HepG2 (cell line): Measurements from ENCODE around the gene RPL11. TPM values are rescaled to one million over a fixed set of nuclear protein-coding genes. Genes with fewer than 3 reads are reported as not detected.

ENCODE experiments used
- ERF ChIP-seq: IDR thresholded peaks from 2 replicates; pipeline ENCODE4 v1.6.1; 2018; ENCODE audit warnings: missing biosample characterization, missing genetic modification reagents
- ETV5 ChIP-seq: IDR thresholded peaks from 2 replicates; pipeline ENCODE4 v1.6.1; 2018; ENCODE audit warnings: missing biosample characterization, missing genetic modification reagents, inconsistent platforms, borderline replicate concordance
- GATA4 ChIP-seq: sonication (generic); IDR thresholded peaks from 2 replicates; pipeline ENCODE4 v1.6.1; 2016; ENCODE audit warnings: antibody characterized with exemption, low read depth, borderline replicate concordance
- NFKBIZ ChIP-seq: IDR thresholded peaks from 2 replicates; pipeline ENCODE4 v1.6.1; 2018; ENCODE audit warnings: missing genetic modification reagents, missing compliant biosample characterization
- SAP130 ChIP-seq: IDR thresholded peaks from 2 replicates; pipeline ENCODE4 v1.6.1; 2016; ENCODE audit warnings: low read depth
- SP5 ChIP-seq: IDR thresholded peaks from 2 replicates; pipeline ENCODE4 v1.6.1; 2016; ENCODE audit warnings: low read depth, borderline replicate concordance
- SPEN ChIP-seq: sonication (generic); formaldehyde crosslinking; IDR thresholded peaks from 2 replicates; pipeline ENCODE4 v1.5.1; 2020; ENCODE audit warnings: low read depth, mild to moderate bottlenecking, missing genetic modification reagents
- SRSF1 ChIP-seq: fragments of 200-400 bp; formaldehyde crosslinking; optimal IDR thresholded peaks from 2 replicates; pipeline ENCODE3; 2017; ENCODE audit warnings: mild to moderate bottlenecking, low read depth, low read length, moderate library complexity
- STAT5B ChIP-seq: sonication (generic); formaldehyde crosslinking; IDR thresholded peaks from 2 replicates; pipeline ENCODE4 v1.4.0; 2020; ENCODE audit warnings: missing genetic modification reagents
- TCF12 ChIP-seq, 2 experiments: fragments of 450-650 bp in 1 of 2; sonication (generic) in 1 of 2; formaldehyde crosslinking in 1 of 2; IDR thresholded peaks; 2 replicates each; pipeline versions ENCODE4 v1.6.1 to v1.8.0; 2017 to 2022; ENCODE audit warnings: antibody characterized with exemption in 1 of 2, mild to moderate bottlenecking in 1 of 2, missing genetic modification reagents in 1 of 2, moderate library complexity in 1 of 2
- ZNF160 ChIP-seq: sonication (generic); formaldehyde crosslinking; IDR thresholded peaks from 2 replicates; pipeline ENCODE4 v1.8.0; 2022; ENCODE audit warnings: mild to moderate bottlenecking, inconsistent platforms, missing genetic modification reagents
- ZNF225 ChIP-seq: sonication (generic); formaldehyde crosslinking; IDR thresholded peaks from 2 replicates; pipeline ENCODE4 v1.4.0; 2020; ENCODE audit warnings: mild to moderate bottlenecking, missing genetic modification reagents
- ZNF614 ChIP-seq: IDR thresholded peaks from 2 replicates; pipeline ENCODE4 v1.6.1; 2018; ENCODE audit warnings: missing biosample characterization, missing genetic modification reagents, inconsistent platforms, borderline replicate concordance
- ZSCAN22 ChIP-seq: sonication (generic); formaldehyde crosslinking; IDR thresholded peaks from 2 replicates; pipeline ENCODE4 v1.4.0; 2020; ENCODE audit warnings: mild to moderate bottlenecking, missing genetic modification reagents
- polyA plus RNA-seq, 8 experiments: library from polyadenylated mRNA; depleted of rRNA in 3 of 8; stranded (reverse) in 7 of 8; unstranded in 1 of 8; fragments of >200 nt; fragmentation: Illumina TruSeq in 4 of 8; extraction: Trizol in 4 of 8; gene quantifications; 2 replicates each; pipeline versions ENCODE4 v1.2.1 to v1.2.3, GENCODE V29; 2011 to 2016; ENCODE audit warnings: low read depth in 4 of 8, missing spikeins in 1 of 8, mixed read lengths in 1 of 8; ENCODE audit not compliant: insufficient read depth in 1 of 8
- total RNA-seq, 5 experiments: library from RNA; depleted of rRNA; stranded (reverse); fragments of >200 nt; fragmentation: Illumina TruSeq; extraction: Trizol; gene quantifications; 2 replicates each; pipeline ENCODE4 v1.2.3, GENCODE V29; 2016; ENCODE audit warnings: low read depth in 1 of 5
- TF ChIP-seq, protein P1 (sequence below): sonication (generic); formaldehyde crosslinking; IDR thresholded peaks from 2 replicates; pipeline ENCODE4 v1.4.0; 2020; ENCODE audit warnings: missing genetic modification reagents
- TF ChIP-seq, protein P2 (sequence below): sonication (generic); formaldehyde crosslinking; IDR thresholded peaks from 2 replicates; pipeline ENCODE4 v1.8.1; 2023; ENCODE audit warnings: mild to moderate bottlenecking, moderate library complexity, missing genetic modification reagents
- TF ChIP-seq, protein P3 (sequence below): IDR thresholded peaks from 2 replicates; pipeline ENCODE4 v1.4.0; 2020; ENCODE audit warnings: mild to moderate bottlenecking, missing genetic modification reagents
- TF ChIP-seq, protein P4 (sequence below): sonication (generic); formaldehyde crosslinking; IDR thresholded peaks from 2 replicates; pipeline ENCODE4 v1.4.0; 2020; ENCODE audit warnings: missing genetic modification reagents
- TF ChIP-seq, protein P5 (sequence below): IDR thresholded peaks from 2 replicates; pipeline ENCODE4 v1.6.1; 2016; ENCODE audit warnings: low read depth, borderline replicate concordance

The RPL11 gene
- total and polyA plus RNA-seq, 2 of the 13 experiments (the other 11 are each of a cell fraction or from before 2014, with no cell fraction given) = 1,682 to 2,010 TPM

DNA sequence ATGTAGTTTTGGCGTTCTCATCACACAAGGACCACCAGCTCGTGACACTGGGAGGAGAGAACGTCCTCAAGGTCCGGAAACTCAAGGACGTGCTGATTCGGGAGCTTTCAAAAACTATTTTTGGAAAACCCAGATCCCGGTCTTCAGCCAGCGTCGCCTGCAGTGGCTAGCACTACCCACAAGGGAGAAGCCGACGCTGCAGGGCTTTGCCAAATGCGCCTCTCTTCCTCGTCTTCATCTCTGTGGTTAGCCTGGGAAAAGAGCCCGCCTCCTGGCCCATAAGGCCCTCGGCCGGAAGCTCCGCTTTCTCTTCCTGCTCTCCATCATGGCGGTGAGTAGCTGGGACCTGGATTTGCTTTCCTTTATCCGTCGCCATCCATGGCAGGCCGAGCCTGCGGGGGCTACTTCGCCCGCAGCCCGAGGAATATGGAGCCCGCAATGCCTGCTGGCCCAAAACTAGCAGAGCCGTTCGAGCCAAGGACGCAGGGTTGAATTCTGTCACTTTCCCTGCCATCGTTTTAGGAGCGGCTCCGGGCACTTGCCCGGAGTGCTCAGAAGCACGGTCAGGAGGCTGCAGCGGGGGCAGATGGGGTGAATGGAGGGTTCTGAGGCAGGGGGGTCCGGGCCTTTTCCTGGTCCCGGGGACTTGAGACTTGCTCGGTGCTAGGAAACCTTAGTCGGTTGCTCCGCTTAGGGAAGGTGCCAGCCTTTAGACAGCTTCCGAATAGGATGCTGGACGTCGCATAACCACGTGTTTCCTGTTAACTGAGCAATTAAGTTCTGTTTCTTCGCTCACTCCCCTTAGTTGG lies at the start of gene RPL11 (continued):
- TF ChIP-seq, protein P1, sequence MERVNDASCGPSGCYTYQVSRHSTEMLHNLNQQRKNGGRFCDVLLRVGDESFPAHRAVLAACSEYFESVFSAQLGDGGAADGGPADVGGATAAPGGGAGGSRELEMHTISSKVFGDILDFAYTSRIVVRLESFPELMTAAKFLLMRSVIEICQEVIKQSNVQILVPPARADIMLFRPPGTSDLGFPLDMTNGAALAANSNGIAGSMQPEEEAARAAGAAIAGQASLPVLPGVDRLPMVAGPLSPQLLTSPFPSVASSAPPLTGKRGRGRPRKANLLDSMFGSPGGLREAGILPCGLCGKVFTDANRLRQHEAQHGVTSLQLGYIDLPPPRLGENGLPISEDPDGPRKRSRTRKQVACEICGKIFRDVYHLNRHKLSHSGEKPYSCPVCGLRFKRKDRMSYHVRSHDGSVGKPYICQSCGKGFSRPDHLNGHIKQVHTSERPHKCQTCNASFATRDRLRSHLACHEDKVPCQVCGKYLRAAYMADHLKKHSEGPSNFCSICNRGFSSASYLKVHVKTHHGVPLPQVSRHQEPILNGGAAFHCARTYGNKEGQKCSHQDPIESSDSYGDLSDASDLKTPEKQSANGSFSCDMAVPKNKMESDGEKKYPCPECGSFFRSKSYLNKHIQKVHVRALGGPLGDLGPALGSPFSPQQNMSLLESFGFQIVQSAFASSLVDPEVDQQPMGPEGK = peak; percentile 36; the same call in 1 of the 2 replicates
- TF ChIP-seq TCF12 (IDR thresholded peaks at IDR 0.05) = no peak
- TF ChIP-seq TCF12 (CRISPR knock-in tag; IDR thresholded peaks at IDR 0.05) = peak; percentile 72; the same call in 1 of the 2 replicates
- TF ChIP-seq ZNF160 (CRISPR knock-in tag) = 0 out of 2 replicates have a peak, but pooled peaks have one; percentile 23
- TF ChIP-seq STAT5B (CRISPR knock-in tag) = no peak
- TF ChIP-seq ZNF614 (CRISPR knock-in tag) = no peak; the same call in 1 of the 2 replicates
- TF ChIP-seq GATA4 = 0 out of 2 replicates have a peak, but pooled peaks have one; percentile 52
- TF ChIP-seq, protein P2, sequence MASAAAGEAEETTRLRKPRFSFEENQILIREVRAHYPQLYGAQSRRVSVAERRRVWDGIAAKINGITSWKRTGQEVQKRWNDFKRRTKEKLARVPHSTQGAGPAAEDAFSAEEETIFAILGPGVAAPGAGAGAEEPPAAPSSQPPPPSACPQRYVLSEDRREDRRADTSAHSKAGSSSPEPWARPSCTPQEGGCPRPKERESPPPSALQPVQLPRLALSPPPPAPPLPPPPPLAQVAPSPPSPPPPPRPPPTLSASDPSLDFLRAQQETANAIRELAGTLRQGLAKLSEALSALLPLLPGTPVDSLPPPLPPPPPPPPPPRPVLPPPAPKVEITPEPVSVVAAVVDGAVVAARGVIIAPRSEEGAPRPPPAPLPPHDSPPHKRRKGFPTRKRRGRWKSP (CRISPR knock-in tag) = 0 out of 2 replicates have a peak, but pooled peaks have one; percentile 49
- TF ChIP-seq ERF (CRISPR knock-in tag) = peak; percentile 68; the same call in 1 of the 2 replicates
- TF ChIP-seq, protein P3, sequence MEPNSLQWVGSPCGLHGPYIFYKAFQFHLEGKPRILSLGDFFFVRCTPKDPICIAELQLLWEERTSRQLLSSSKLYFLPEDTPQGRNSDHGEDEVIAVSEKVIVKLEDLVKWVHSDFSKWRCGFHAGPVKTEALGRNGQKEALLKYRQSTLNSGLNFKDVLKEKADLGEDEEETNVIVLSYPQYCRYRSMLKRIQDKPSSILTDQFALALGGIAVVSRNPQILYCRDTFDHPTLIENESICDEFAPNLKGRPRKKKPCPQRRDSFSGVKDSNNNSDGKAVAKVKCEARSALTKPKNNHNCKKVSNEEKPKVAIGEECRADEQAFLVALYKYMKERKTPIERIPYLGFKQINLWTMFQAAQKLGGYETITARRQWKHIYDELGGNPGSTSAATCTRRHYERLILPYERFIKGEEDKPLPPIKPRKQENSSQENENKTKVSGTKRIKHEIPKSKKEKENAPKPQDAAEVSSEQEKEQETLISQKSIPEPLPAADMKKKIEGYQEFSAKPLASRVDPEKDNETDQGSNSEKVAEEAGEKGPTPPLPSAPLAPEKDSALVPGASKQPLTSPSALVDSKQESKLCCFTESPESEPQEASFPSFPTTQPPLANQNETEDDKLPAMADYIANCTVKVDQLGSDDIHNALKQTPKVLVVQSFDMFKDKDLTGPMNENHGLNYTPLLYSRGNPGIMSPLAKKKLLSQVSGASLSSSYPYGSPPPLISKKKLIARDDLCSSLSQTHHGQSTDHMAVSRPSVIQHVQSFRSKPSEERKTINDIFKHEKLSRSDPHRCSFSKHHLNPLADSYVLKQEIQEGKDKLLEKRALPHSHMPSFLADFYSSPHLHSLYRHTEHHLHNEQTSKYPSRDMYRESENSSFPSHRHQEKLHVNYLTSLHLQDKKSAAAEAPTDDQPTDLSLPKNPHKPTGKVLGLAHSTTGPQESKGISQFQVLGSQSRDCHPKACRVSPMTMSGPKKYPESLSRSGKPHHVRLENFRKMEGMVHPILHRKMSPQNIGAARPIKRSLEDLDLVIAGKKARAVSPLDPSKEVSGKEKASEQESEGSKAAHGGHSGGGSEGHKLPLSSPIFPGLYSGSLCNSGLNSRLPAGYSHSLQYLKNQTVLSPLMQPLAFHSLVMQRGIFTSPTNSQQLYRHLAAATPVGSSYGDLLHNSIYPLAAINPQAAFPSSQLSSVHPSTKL (CRISPR knock-in tag) = 0 out of 2 replicates have a peak, but pooled peaks have one; percentile 14
- TF ChIP-seq NFKBIZ (CRISPR knock-in tag) = peak; percentile 66; the same call in 1 of the 2 replicates
- TF ChIP-seq ZSCAN22 (CRISPR knock-in tag) = no peak
- peak; percentile 89 for TF ChIP-seq ZNF225
- TF ChIP-seq ETV5 = peak; percentile 77
- TF ChIP-seq, protein P4, sequence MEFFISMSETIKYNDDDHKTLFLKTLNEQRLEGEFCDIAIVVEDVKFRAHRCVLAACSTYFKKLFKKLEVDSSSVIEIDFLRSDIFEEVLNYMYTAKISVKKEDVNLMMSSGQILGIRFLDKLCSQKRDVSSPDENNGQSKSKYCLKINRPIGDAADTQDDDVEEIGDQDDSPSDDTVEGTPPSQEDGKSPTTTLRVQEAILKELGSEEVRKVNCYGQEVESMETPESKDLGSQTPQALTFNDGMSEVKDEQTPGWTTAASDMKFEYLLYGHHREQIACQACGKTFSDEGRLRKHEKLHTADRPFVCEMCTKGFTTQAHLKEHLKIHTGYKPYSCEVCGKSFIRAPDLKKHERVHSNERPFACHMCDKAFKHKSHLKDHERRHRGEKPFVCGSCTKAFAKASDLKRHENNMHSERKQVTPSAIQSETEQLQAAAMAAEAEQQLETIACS (CRISPR knock-in tag) = no peak
- TF ChIP-seq, protein P5, sequence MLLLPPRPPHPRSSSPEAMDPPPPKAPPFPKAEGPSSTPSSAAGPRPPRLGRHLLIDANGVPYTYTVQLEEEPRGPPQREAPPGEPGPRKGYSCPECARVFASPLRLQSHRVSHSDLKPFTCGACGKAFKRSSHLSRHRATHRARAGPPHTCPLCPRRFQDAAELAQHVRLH (CRISPR knock-in tag) = peak; percentile 61; the same call in 1 of the 2 replicates
- TF ChIP-seq SPEN (CRISPR knock-in tag) = peak; percentile 99; the same call in 1 of the 2 replicates
- TF ChIP-seq SAP130 (CRISPR knock-in tag) = peak; percentile 88
- peak; percentile 60 for TF ChIP-seq SP5 (CRISPR knock-in tag)
- peak; percentile 95 for TF ChIP-seq SRSF1
